HEK293 (cell line): ENCODE results near the gene R3HDM2.

Experiments used
- FEZF1 ChIP-seq: fragments of 450-650 bp; formaldehyde crosslinking; IDR thresholded peaks from 2 replicates; pipeline ENCODE4 v1.5.1; 2016; ENCODE audit warnings: missing biosample characterization, missing genetic modification characterization
- MEIS1 ChIP-seq: sonication (generic); formaldehyde crosslinking; IDR thresholded peaks from 2 replicates; pipeline ENCODE4 v1.8.1; 2022; ENCODE audit warnings: missing genetic modification reagents, mild to moderate bottlenecking, borderline replicate concordance
- PBX3 ChIP-seq: sonication (generic); formaldehyde crosslinking; IDR thresholded peaks from 2 replicates; pipeline ENCODE4 v1.8.1; 2022; ENCODE audit warnings: mild to moderate bottlenecking, moderate library complexity, missing genetic modification reagents
- ZNF23 ChIP-seq: fragments of 450-650 bp; formaldehyde crosslinking; IDR thresholded peaks from 2 replicates; pipeline ENCODE4 v1.5.1; 2016; ENCODE audit warnings: missing biosample characterization, missing genetic modification characterization, borderline replicate concordance
- ZNF423 ChIP-seq: fragments of 450-650 bp; formaldehyde crosslinking; IDR thresholded peaks from 2 replicates; pipeline ENCODE4 v1.5.1; 2016; ENCODE audit warnings: missing biosample characterization, missing genetic modification characterization
- ZNF660 ChIP-seq: fragments of 450-650 bp; IDR thresholded peaks from 2 replicates; pipeline ENCODE4 v1.5.1; 2018; ENCODE audit warnings: missing biosample characterization, mild to moderate bottlenecking, missing genetic modification characterization
- ZNF677 ChIP-seq: fragments of 450-650 bp; IDR thresholded peaks from 2 replicates; pipeline ENCODE4 v1.5.0; 2018; ENCODE audit warnings: missing biosample characterization, mild to moderate bottlenecking, missing genetic modification characterization, moderate library complexity
- ZNF843 ChIP-seq: fragments of 450-650 bp; formaldehyde crosslinking; IDR thresholded peaks from 2 replicates; pipeline ENCODE4 v1.5.1; 2016; ENCODE audit warnings: missing biosample characterization, missing genetic modification characterization
- TF ChIP-seq, protein P1 (sequence below): fragments of 450-650 bp; formaldehyde crosslinking; IDR thresholded peaks from 2 replicates; pipeline ENCODE4 v1.5.1; 2016; ENCODE audit warnings: missing biosample characterization, missing genetic modification characterization
- TF ChIP-seq, protein P2 (sequence below): fragments of 450-650 bp; formaldehyde crosslinking; IDR thresholded peaks from 2 replicates; pipeline ENCODE4 v1.5.1; 2016; ENCODE audit warnings: missing biosample characterization, missing genetic modification characterization

DNA sequence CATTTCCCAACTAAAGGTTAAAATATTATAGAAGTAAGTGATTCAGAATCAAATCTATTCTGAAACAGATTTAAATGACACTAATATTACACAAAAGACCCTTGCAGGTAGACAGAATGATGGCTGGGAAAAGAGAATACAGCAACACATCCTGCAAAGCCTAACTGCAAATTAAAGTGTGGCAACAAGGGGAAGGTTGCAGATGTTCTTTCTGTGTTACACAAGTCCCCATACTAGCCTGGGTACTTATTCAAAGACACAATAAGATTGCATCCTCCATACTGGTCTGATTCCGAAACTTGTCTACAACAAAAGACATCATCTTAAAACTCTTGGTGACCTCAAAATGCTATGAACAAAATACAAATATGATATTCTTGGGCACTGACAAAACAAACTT, 50.5 kb downstream of the R3HDM2 start:
- TF ChIP-seq, protein P1, sequence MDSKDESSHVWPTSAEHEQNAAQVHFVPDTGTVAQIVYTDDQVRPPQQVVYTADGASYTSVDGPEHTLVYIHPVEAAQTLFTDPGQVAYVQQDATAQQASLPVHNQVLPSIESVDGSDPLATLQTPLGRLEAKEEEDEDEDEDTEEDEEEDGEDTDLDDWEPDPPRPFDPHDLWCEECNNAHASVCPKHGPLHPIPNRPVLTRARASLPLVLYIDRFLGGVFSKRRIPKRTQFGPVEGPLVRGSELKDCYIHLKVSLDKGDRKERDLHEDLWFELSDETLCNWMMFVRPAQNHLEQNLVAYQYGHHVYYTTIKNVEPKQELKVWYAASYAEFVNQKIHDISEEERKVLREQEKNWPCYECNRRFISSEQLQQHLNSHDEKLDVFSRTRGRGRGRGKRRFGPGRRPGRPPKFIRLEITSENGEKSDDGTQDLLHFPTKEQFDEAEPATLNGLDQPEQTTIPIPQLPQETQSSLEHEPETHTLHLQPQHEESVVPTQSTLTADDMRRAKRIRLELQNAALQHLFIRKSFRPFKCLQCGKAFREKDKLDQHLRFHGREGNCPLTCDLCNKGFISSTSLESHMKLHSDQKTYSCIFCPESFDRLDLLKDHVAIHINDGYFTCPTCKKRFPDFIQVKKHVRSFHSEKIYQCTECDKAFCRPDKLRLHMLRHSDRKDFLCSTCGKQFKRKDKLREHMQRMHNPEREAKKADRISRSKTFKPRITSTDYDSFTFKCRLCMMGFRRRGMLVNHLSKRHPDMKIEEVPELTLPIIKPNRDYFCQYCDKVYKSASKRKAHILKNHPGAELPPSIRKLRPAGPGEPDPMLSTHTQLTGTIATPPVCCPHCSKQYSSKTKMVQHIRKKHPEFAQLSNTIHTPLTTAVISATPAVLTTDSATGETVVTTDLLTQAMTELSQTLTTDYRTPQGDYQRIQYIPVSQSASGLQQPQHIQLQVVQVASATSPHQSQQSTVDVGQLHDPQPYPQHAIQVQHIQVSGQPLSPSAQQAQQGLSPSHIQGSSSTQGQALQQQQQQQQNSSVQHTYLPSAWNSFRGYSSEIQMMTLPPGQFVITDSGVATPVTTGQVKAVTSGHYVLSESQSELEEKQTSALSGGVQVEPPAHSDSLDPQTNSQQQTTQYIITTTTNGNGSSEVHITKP (tag by site-specific recombination) = no peak
- TF ChIP-seq ZNF843 (tag by site-specific recombination) = no peak
- no peak for TF ChIP-seq FEZF1 (tag by site-specific recombination)
- TF ChIP-seq ZNF423 (tag by site-specific recombination) = no peak
- no peak for TF ChIP-seq ZNF23 (tag by site-specific recombination)
- no peak for TF ChIP-seq ZNF660 (tag by site-specific recombination)
- no peak for TF ChIP-seq MEIS1 (CRISPR knock-in tag)
- TF ChIP-seq PBX3 (CRISPR knock-in tag) = no peak
- no peak for TF ChIP-seq ZNF677 (tag by site-specific recombination)
- TF ChIP-seq, protein P2, sequence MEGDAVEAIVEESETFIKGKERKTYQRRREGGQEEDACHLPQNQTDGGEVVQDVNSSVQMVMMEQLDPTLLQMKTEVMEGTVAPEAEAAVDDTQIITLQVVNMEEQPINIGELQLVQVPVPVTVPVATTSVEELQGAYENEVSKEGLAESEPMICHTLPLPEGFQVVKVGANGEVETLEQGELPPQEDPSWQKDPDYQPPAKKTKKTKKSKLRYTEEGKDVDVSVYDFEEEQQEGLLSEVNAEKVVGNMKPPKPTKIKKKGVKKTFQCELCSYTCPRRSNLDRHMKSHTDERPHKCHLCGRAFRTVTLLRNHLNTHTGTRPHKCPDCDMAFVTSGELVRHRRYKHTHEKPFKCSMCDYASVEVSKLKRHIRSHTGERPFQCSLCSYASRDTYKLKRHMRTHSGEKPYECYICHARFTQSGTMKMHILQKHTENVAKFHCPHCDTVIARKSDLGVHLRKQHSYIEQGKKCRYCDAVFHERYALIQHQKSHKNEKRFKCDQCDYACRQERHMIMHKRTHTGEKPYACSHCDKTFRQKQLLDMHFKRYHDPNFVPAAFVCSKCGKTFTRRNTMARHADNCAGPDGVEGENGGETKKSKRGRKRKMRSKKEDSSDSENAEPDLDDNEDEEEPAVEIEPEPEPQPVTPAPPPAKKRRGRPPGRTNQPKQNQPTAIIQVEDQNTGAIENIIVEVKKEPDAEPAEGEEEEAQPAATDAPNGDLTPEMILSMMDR (tag by site-specific recombination) = no peak
